ENCODE results near the gene TPO. TPM values are rescaled to one million over a fixed set of nuclear protein-coding genes. Genes with fewer than 3 reads are reported as not detected.

The TPO gene
- total and polyA plus RNA-seq, 4 donors = not detected

GRCh38 chr2:1556286-1556685, 143.0 kb downstream of the TPO start:
- Histone ChIP-seq H3K27ac (ENCODE audit: low read depth in 1 of 2, low read length in 2 of 2) (no peak overlapping the region), H3K36me3 (ENCODE audit: control insufficient read depth in 4 of 4, insufficient read depth in 3 of 4, low read depth in 1 of 4, low read length in 3 of 4) (no peaks in the 10 kb centered on the region), H3K4me1 (ENCODE audit: control insufficient read depth in 4 of 4, insufficient read depth in 4 of 4, low read length in 3 of 4) (no peaks in the 10 kb centered on the region), H3K9me3 (ENCODE audit: control insufficient read depth in 4 of 4, low read length in 3 of 4) (no peaks in the 10 kb centered on the region), H3K27me3 (ENCODE audit: control insufficient read depth in 4 of 4, insufficient read depth in 4 of 4, low read length in 3 of 4) (no peaks in the 10 kb centered on the region), H3K4me3 (ENCODE audit: low read depth in 1 of 3, low read length in 3 of 3) (no peak overlapping the region), H3K9ac (ENCODE audit: low read depth in 1 of 2, low read length in 2 of 2) (no peak overlapping the region)
- no peak for DNase-seq (ENCODE audit: low spot score)
- 97% methylated on average over 9 of the region's 9 CpGs for WGBS
- TF ChIP-seq JUND (IDR thresholded peaks at IDR 0.05) (no peak), FOXA2 (IDR thresholded peaks at IDR 0.05) (no peak), REST (IDR thresholded peaks at IDR 0.05) (no peak), RAD21 (IDR thresholded peaks at IDR 0.05) (no peak), HNF4A (conservative IDR thresholded peaks at IDR 0.05) (no peak), TAF1 (conservative IDR thresholded peaks at IDR 0.05) (no peak), YY1 (IDR thresholded peaks at IDR 0.05) (no peak), GABPA (IDR thresholded peaks at IDR 0.05 in 1 of 2, conservative IDR thresholded peaks at IDR 0.05 in 1 of 2) (no peak), ZBTB33 (IDR thresholded peaks at IDR 0.05) (no peak), HNF4G (IDR thresholded peaks at IDR 0.05) (no peak), NR2F2 (IDR thresholded peaks at IDR 0.05) (no peak), ATF3 (IDR thresholded peaks at IDR 0.05) (no peak), CTCF (IDR thresholded peaks at IDR 0.05; ENCODE audit: low read depth, low read length, missing input control) (no peak), FOXA1 (IDR thresholded peaks at IDR 0.05) (no peak), MAX (IDR thresholded peaks at IDR 0.05) (no peak), SP1 (IDR thresholded peaks at IDR 0.05) (no peak), EGR1 (IDR thresholded peaks at IDR 0.05; ENCODE audit: low read depth in 2 of 2) (no peak), RXRA (IDR thresholded peaks at IDR 0.05) (no peak)

Measured in liver (tissue), 9 donors.